Measurements from ENCODE around the gene PARD3B. TPM values are rescaled to one million over a fixed set of nuclear protein-coding genes. Genes with fewer than 3 reads are reported as not detected.

The PARD3B gene
- total RNA-seq, 1 experiment from 2014 or later = 5.1 TPM

DNA sequence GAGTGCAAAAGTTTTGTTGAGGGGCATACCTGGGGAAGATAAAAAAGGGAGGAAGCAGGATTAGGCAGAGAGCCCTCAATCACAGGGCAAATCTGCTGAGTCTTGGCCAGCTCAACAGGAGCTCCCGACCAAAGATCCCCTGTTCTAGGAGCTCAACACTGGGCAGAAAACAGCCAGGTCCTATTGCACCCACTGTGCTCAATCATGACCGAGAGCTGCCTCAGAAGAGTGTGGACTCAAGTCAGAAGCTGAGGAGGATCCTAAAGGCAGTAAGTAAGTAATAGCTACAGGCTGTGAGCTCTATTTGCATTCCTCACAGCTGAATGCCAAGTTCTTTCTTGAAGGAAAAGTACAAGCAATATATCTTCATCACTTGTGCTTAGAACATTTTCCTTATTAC is 802.6 kb downstream of the PARD3B start:
- Histone ChIP-seq H3K27me3 (no peaks in the 10 kb centered on the region), H3K9me3 (replicated peaks) (no peaks in the 10 kb centered on the region), H3K4me1 (no peaks in the 10 kb centered on the region), H3K4me3 (no peak overlapping the region), H3K36me3 (no peaks in the 10 kb centered on the region), H3K27ac (no peak overlapping the region)
- DNase-seq = no peak

- no peak overlapping the region for H3K4me3 ChIP-seq
- no peaks in the 10 kb centered on the region for H3K4me1 ChIP-seq
- H3K27ac ChIP-seq = no peak overlapping the region
- no peaks in the 10 kb centered on the region for H3K9me3 ChIP-seq (replicated peaks)
- no peaks in the 10 kb centered on the region for H3K27me3 ChIP-seq
- DNase-seq = no peak
- no peaks in the 10 kb centered on the region for H3K36me3 ChIP-seq
These were observed 806.8 kb downstream of the PARD3B start for GRCh38 chr2:205352094-205352493.

- H3K36me3 ChIP-seq = no peaks in the 10 kb centered on the region
- DNase-seq = no peak
- H3K4me3 ChIP-seq = no peak overlapping the region
- no peaks in the 10 kb centered on the region for H3K27me3 ChIP-seq
- H3K27ac ChIP-seq = no peak overlapping the region
- H3K9me3 ChIP-seq (replicated peaks) = no peaks in the 10 kb centered on the region
- H3K4me1 ChIP-seq = peaks cover 3% of the 10 kb centered on the region; the same call in 1 of the 2 replicates
These were observed 807.3 kb downstream of the PARD3B start for GRCh38 chr2:205352593-205352992.

DNA sequence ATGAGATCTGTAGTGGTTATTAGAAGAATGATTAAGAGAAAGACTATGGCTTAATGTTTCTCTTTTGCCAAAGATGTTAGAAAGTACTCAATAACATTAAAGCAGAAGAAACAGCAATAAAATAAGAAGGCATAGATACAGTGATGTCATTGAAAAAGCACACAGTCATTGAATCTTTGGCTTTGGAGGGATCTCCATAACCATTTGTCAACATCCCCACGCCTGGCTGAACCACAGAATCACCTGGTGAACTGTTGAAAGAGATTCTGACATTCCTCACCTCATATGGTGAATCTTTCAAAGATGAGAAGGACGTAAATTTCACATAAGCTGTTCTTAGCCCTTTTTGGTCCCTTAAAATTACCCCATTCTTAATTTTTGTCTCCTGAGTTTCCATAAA is 812.5 kb downstream of the PARD3B start:
- H3K9me3 ChIP-seq (replicated peaks) = no peaks in the 10 kb centered on the region
- no peak overlapping the region for H3K4me3 ChIP-seq
- no peak overlapping the region for H3K27ac ChIP-seq
- no peaks in the 10 kb centered on the region for H3K27me3 ChIP-seq
- DNase-seq = no peak
- H3K36me3 ChIP-seq = no peaks in the 10 kb centered on the region
- peaks cover 6% of the 10 kb centered on the region for H3K4me1 ChIP-seq

DNA sequence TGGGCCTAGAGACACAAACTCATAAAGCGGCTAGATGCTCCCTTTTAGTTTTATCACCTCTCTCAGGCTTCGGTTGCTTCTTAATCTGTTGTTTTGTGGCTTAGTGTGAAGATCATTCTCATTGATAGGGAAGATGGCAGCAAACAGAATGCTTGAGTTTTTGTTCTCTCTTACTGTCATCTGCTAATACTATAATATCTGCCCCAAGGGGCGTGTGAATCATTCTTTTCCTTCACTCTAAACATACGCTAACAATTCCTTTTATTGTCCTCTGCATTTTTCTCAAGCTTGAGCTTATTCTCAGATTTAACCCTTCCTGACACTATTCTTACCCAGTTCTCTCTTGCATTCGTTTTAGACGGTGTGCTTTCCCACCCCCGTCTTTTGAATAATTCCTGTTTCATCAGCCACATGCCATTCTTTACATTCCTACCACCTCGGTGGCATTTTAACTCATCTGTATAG is 813.1 kb downstream of the PARD3B start:
- H3K27ac ChIP-seq = no peak overlapping the region
- H3K4me1 ChIP-seq = peaks cover 6% of the 10 kb centered on the region
- H3K36me3 ChIP-seq = no peaks in the 10 kb centered on the region
- H3K4me3 ChIP-seq = no peak overlapping the region
- no peak for DNase-seq
- no peaks in the 10 kb centered on the region for H3K27me3 ChIP-seq
- no peaks in the 10 kb centered on the region for H3K9me3 ChIP-seq (replicated peaks)

DNA sequence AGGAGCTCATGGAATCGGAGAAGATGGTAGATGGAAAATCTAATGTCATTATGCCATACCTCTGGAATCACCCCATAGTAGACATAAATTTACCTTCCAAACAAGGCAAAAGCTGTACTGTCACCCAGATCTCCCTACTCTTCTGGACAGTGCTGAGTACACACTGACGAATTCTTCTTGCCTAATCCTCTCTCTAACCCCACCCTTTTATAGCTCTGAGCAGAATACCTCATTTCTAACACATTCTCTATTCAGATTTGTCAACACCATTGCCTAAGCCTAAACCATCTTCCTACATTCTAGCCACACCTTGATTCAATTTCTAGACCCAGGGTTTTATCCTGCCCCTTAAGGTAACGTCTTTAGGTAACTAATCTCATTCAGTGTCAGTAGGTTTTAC is 816.0 kb downstream of the PARD3B start:
- Histone ChIP-seq H3K9me3 (replicated peaks) (no peaks in the 10 kb centered on the region), H3K27me3 (no peaks in the 10 kb centered on the region), H3K36me3 (no peaks in the 10 kb centered on the region), H3K4me3 (no peak overlapping the region), H3K27ac (no peak overlapping the region), H3K4me1 (peaks cover 15% of the 10 kb centered on the region)
- DNase-seq = no peak

DNA sequence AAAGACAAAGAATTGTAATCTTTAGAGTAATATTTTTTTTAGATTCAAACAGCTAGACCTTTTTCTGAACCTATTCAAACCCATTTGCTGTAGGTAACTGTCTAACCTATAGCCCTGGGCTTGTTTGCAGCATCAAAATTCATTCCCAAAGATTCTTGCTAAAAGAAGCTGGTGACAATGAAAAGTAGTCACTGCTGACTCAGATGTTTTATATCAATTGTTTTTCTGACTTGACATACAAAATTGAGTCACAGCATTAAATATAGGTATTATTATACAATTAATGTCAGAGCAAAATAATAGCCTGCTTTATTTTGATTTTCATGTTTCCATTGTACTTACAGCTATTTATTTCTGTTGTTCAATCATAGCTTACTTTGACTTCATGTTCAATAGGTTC is 816.7 kb downstream of the PARD3B start:
- H3K9me3 ChIP-seq (replicated peaks) = no peaks in the 10 kb centered on the region
- DNase-seq = no peak
- H3K27ac ChIP-seq = no peak overlapping the region
- H3K4me3 ChIP-seq = no peak overlapping the region
- no peaks in the 10 kb centered on the region for H3K36me3 ChIP-seq
- H3K4me1 ChIP-seq = peaks cover 22% of the 10 kb centered on the region
- H3K27me3 ChIP-seq = no peaks in the 10 kb centered on the region

GRCh38 chr2:205364261-205364660 is 819.0 kb downstream of the PARD3B start:
- H3K4me1 ChIP-seq = peaks cover 24% of the 10 kb centered on the region
- no peaks in the 10 kb centered on the region for H3K27me3 ChIP-seq
- no peak overlapping the region for H3K4me3 ChIP-seq
- H3K36me3 ChIP-seq = no peaks in the 10 kb centered on the region
- no peak for DNase-seq
- no peak overlapping the region for H3K27ac ChIP-seq
- no peaks in the 10 kb centered on the region for H3K9me3 ChIP-seq (replicated peaks)

GRCh38 chr2:205366336-205367060 is 821.2 kb downstream of the PARD3B start:
- DNase-seq = peak in 1 of 2 experiments; percentile 32
- no peaks in the 10 kb centered on the region for H3K27me3 ChIP-seq
- H3K4me1 ChIP-seq = peaks cover 35% of the 10 kb centered on the region
- H3K27ac ChIP-seq = no peak overlapping the region; the same call in 1 of the 2 replicates
- H3K36me3 ChIP-seq = no peaks in the 10 kb centered on the region
- no peak overlapping the region for H3K4me3 ChIP-seq
- peaks cover 5% of the 10 kb centered on the region; the same call in 1 of the 2 replicates for H3K9me3 ChIP-seq (replicated peaks)

GRCh38 chr2:205367331-205367935 is 822.2 kb downstream of the PARD3B start:
- peak in 1 of 2 experiments; percentile 32 for DNase-seq
- no peaks in the 10 kb centered on the region for H3K27me3 ChIP-seq

GRCh38 chr2:205369813-205370212 is 824.5 kb downstream of the PARD3B start:
- Histone ChIP-seq H3K9me3 (replicated peaks) (peaks cover 5% of the 10 kb centered on the region; the same call in 1 of the 2 replicates), H3K27ac (no peak overlapping the region), H3K36me3 (no peaks in the 10 kb centered on the region), H3K4me3 (no peak overlapping the region), H3K4me1 (peaks cover 44% of the 10 kb centered on the region), H3K27me3 (no peaks in the 10 kb centered on the region)
- no peak for DNase-seq

More at GRCh38 chr2:205367331-205367935, 822.2 kb downstream of the PARD3B start:
- no peak overlapping the region for H3K4me3 ChIP-seq
- peaks cover 41% of the 10 kb centered on the region for H3K4me1 ChIP-seq
- no peaks in the 10 kb centered on the region for H3K36me3 ChIP-seq
- H3K9me3 ChIP-seq (replicated peaks) = peaks cover 5% of the 10 kb centered on the region; the same call in 1 of the 2 replicates
- H3K27ac ChIP-seq = no peak overlapping the region; the same call in 1 of the 2 replicates

DNA sequence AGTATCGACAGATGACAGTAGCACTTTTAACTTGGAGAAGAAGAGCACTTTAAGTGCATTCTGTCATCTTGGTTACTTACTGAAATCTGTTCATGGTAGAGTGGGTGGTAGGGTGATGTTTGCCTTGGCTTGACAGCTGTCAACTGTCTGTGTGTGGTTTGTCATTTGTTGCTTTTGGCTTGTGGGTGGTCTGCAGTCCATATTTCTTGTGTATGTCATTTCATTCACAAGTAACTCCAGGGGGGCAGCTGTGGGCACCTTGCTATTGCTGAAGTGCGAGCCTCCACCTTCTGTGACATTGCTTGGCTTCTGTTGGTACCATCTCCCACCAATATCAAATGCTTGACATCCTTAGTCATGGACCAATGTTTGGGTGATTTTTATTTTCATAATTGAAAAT is 825.5 kb downstream of the PARD3B start:
- no peak overlapping the region for H3K4me3 ChIP-seq
- peaks cover 5% of the 10 kb centered on the region; the same call in 1 of the 2 replicates for H3K9me3 ChIP-seq (replicated peaks)
- H3K36me3 ChIP-seq = no peaks in the 10 kb centered on the region
- DNase-seq = peak; percentile 54 to 58
- peaks cover 41% of the 10 kb centered on the region for H3K4me1 ChIP-seq
- H3K27ac ChIP-seq = no peak overlapping the region
- H3K27me3 ChIP-seq = no peaks in the 10 kb centered on the region

GRCh38 chr2:205372141-205372540 is 826.9 kb downstream of the PARD3B start:
- Histone ChIP-seq H3K9me3 (replicated peaks) (peaks cover 5% of the 10 kb centered on the region; the same call in 1 of the 2 replicates), H3K27me3 (no peaks in the 10 kb centered on the region), H3K27ac (no peak overlapping the region; the same call in 1 of the 2 replicates), H3K4me1 (peaks cover 27% of the 10 kb centered on the region), H3K4me3 (no peak overlapping the region), H3K36me3 (no peaks in the 10 kb centered on the region)
- DNase-seq = peak in 1 of 2 experiments; percentile 59

- Histone ChIP-seq H3K36me3 (no peaks in the 10 kb centered on the region), H3K9me3 (replicated peaks) (peaks cover 5% of the 10 kb centered on the region; the same call in 1 of the 2 replicates), H3K27me3 (no peaks in the 10 kb centered on the region), H3K4me1 (peaks cover 15% of the 10 kb centered on the region), H3K4me3 (no peak overlapping the region), H3K27ac (no peak overlapping the region)
- peak in 1 of 2 experiments; percentile 31 for DNase-seq
These were observed 830.5 kb downstream of the PARD3B start for GRCh38 chr2:205375461-205376448.
